Heart left ventricle (tissue), 13 donors: ENCODE data around the gene NUP214.

Source experiments
- POLR2A ChIP-seq, 2 donors: fragments of 450-650 bp; IDR thresholded peaks; one replicate each; pipeline ENCODE4 v1.6.1; 2017; ENCODE audit warnings: antibody characterized with exemption in 2 of 2, mild to moderate bottlenecking in 2 of 2, moderate library complexity in 2 of 2
- TF ChIP-seq, protein P1 (sequence below), 12 donors: fragments of 200-600 bp; sonication (generic) in 4 of 12; IDR thresholded peaks; one replicate each; pipeline versions ENCODE4 v1.5.0 to v1.8.0; 2018 to 2022; ENCODE audit warnings: antibody characterized with exemption in 12 of 12, mild to moderate bottlenecking in 5 of 12
- donor health status: ischemic (EF 13 %, LVEDD 7.1; RV severe dilation, severe dysfunction).
- donor health status: DM: no; HTN: yes; CAD: no.
- donor health status: DM: no; HTN: no; CAD: no.
- donor health status: ischemic (EF 25% LVEDD 6.9; RV normal size, moderate dysfunction).
- donor health status: ischemic (EF 25% LVEDD 5.7; RV mildly dilated, moderate dysfunction).
- donor health status: ischemic (EF 35%, LVEDD 5.7; RV mildly dilated, moderate dysfunction).
- donor health status: nonischemic (EF 11% LVEDD 7.7; RV severe dilation, severe dysfunction).
- donor health status: DM: yes; HTN: yes; CAD: no.
- donor health status: PGD.
- donor health status: ischemic (EF 29% LVEDD 5.4; RV normal size, mild dysfunction).
- donor health status: nonischemic (EF 23%, LVEDD 6.1; RV moderate dilation, normal function).

- TF ChIP-seq, protein P1, sequence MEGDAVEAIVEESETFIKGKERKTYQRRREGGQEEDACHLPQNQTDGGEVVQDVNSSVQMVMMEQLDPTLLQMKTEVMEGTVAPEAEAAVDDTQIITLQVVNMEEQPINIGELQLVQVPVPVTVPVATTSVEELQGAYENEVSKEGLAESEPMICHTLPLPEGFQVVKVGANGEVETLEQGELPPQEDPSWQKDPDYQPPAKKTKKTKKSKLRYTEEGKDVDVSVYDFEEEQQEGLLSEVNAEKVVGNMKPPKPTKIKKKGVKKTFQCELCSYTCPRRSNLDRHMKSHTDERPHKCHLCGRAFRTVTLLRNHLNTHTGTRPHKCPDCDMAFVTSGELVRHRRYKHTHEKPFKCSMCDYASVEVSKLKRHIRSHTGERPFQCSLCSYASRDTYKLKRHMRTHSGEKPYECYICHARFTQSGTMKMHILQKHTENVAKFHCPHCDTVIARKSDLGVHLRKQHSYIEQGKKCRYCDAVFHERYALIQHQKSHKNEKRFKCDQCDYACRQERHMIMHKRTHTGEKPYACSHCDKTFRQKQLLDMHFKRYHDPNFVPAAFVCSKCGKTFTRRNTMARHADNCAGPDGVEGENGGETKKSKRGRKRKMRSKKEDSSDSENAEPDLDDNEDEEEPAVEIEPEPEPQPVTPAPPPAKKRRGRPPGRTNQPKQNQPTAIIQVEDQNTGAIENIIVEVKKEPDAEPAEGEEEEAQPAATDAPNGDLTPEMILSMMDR (IDR thresholded peaks at IDR 0.05) = no peak
- TF ChIP-seq POLR2A (IDR thresholded peaks at IDR 0.05) = no peak
These were observed 8.9 kb upstream of the NUP214 start for GRCh38 chr9:131116281-131117120.
